ENCODE data around the gene NFIA. TPM values are rescaled to one million over a fixed set of nuclear protein-coding genes. Genes with fewer than 3 reads are reported as not detected.

Gene NFIA
- total RNA-seq, 1 experiment from 2014 or later = 0.35 TPM

DNA sequence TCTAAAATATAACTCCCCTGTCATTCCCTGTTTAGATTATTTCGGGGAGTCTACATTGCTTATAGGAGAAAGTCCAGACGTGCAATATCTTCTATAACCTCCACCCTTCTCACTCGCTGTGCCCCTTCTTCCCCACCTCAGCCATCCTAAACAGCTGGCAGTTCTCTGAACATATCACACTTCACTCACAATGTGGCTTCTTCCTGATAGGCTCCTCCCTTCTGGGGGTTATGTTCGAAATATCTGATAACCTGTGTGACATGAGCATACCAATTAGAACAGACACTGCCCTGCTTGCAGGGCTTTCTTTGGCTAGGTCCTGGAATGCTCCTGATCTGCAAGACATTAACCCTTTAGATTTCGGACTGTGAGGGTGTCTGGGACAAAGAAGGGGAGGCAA is 274.6 kb downstream of the NFIA start:
- no peak overlapping the region for H3K9ac ChIP-seq (ENCODE audit: extremely low read depth, insufficient read length, low read length)
- no peaks in the 10 kb centered on the region for H3K27me3 ChIP-seq (ENCODE audit: insufficient read depth, low read length)
- no peak overlapping the region for H2BK20ac ChIP-seq (ENCODE audit: low read depth, low read length, poor library complexity, severe bottlenecking)
- no peak overlapping the region for H2BK5ac ChIP-seq (ENCODE audit: insufficient read length, low read length)
- no peaks in the 10 kb centered on the region; the same call in 1 of the 2 replicates for H3K27me3 Mint-ChIP-seq (ENCODE audit: low read depth)
- H2BK12ac ChIP-seq (ENCODE audit: insufficient read length, low read depth, low read length) = no peak overlapping the region
- peaks cover 27 to 32% of the 10 kb centered on the region in 2 experiments for H3K4me1 Mint-ChIP-seq
- no peaks in the 10 kb centered on the region for H4K20me1 ChIP-seq (ENCODE audit: control insufficient read depth, insufficient read depth, insufficient read length)
- no peak overlapping the region for H3K27ac ChIP-seq (ENCODE audit: insufficient read length, low read depth, low read length)
- no peak overlapping the region for H4K8ac ChIP-seq (replicated peaks; ENCODE audit: insufficient read length, low read depth, low read length)
- H4K91ac ChIP-seq (ENCODE audit: insufficient read length, low read depth, low read length) = no peak overlapping the region
- TF ChIP-seq, protein P1, sequence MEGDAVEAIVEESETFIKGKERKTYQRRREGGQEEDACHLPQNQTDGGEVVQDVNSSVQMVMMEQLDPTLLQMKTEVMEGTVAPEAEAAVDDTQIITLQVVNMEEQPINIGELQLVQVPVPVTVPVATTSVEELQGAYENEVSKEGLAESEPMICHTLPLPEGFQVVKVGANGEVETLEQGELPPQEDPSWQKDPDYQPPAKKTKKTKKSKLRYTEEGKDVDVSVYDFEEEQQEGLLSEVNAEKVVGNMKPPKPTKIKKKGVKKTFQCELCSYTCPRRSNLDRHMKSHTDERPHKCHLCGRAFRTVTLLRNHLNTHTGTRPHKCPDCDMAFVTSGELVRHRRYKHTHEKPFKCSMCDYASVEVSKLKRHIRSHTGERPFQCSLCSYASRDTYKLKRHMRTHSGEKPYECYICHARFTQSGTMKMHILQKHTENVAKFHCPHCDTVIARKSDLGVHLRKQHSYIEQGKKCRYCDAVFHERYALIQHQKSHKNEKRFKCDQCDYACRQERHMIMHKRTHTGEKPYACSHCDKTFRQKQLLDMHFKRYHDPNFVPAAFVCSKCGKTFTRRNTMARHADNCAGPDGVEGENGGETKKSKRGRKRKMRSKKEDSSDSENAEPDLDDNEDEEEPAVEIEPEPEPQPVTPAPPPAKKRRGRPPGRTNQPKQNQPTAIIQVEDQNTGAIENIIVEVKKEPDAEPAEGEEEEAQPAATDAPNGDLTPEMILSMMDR (conservative IDR thresholded peaks at IDR 0.05) = no peak
- no peak overlapping the region for H3K14ac ChIP-seq (ENCODE audit: insufficient read depth, low read length)
- H3T11ph ChIP-seq (ENCODE audit: low read length) = no peak overlapping the region
- no peak overlapping the region for H2BK15ac ChIP-seq (ENCODE audit: low read depth, low read length)
- H3K79me2 ChIP-seq (ENCODE audit: insufficient read depth, low read length) = no peaks in the 10 kb centered on the region; the same call in 1 of the 2 replicates
- no peak overlapping the region for H4K5ac ChIP-seq (ENCODE audit: insufficient read length, low read depth, low read length)
- no peaks in the 10 kb centered on the region for H3K23me2 ChIP-seq (ENCODE audit: insufficient read length, low read depth, low read length, poor library complexity, severe bottlenecking)
- H3K23ac ChIP-seq (ENCODE audit: insufficient read length, low read depth, low read length) = no peak overlapping the region
- H2BK120ac ChIP-seq (ENCODE audit: low read depth, low read length, poor library complexity, severe bottlenecking) = no peak overlapping the region
- no peaks in the 10 kb centered on the region for H3K9me3 ChIP-seq (ENCODE audit: control insufficient read depth, low read depth, low read length)
- H3K4me3 Mint-ChIP-seq = no peak overlapping the region
- no peaks in the 10 kb centered on the region for H3K36me3 Mint-ChIP-seq (ENCODE audit: insufficient read depth in 1 of 3, low read depth in 3 of 3)
- H3K27ac Mint-ChIP-seq = no peak overlapping the region
- no peak overlapping the region for H2AFZ ChIP-seq (ENCODE audit: low read length)
- H3K79me1 ChIP-seq (ENCODE audit: insufficient read depth, low read depth, low read length, poor library complexity, severe bottlenecking) = no peaks in the 10 kb centered on the region
- no peak for DNase-seq
- WGBS (ENCODE audit: extremely low coverage, insufficient read length, low lambda C conversion rate) = no CpG with 5 or more reads among the region's 5 CpGs
- no peak overlapping the region for H3K18ac ChIP-seq (ENCODE audit: insufficient read length, low read depth, low read length)
- H3K9me3 Mint-ChIP-seq = no peaks in the 10 kb centered on the region
- H2AK5ac ChIP-seq (ENCODE audit: insufficient read length, low read length) = no peak overlapping the region
- peaks cover 6% of the 10 kb centered on the region; the same call in 1 of the 2 replicates for H3K4me1 ChIP-seq (ENCODE audit: insufficient read depth, low read length)
- H3K56ac ChIP-seq (ENCODE audit: insufficient read length, low read depth, low read length) = no peak overlapping the region
- no peak overlapping the region for H3K4me2 ChIP-seq (ENCODE audit: insufficient read depth, insufficient read length, low read length)
- H3K4ac ChIP-seq (ENCODE audit: low read depth, low read length) = no peak overlapping the region

Measured in H9 (cell line).